Sigmoid colon (tissue), 7 donors: ENCODE data around the gene FOXP1. TPM values are rescaled to one million over a fixed set of nuclear protein-coding genes. Genes with fewer than 3 reads are reported as not detected.
A peak's percentile ranks its signal among the peaks of the same experiment; 100 is the strongest.

Source experiments
- DNase-seq: peaks from one replicate; pipeline ENCODE4 v3.0.0-alpha.2; 2019
- H3K27ac ChIP-seq, 4 donors: fragments of 200-600 bp; sonication (generic); one replicate each; pipeline ENCODE4 v1.5.1; 2016 to 2019; ENCODE audit warnings: mild to moderate bottlenecking in 1 of 4
- H3K27me3 ChIP-seq, 3 donors: fragments of 200-600 bp; sonication (generic); one replicate each; pipeline ENCODE4 v1.5.1; 2019; ENCODE audit warnings: mild to moderate bottlenecking in 1 of 3
- H3K36me3 ChIP-seq, 4 donors: fragments of 200-600 bp; sonication (generic); one replicate each; pipeline ENCODE4 v1.5.1; 2016 to 2019
- H3K4me1 ChIP-seq, 4 donors: fragments of 200-600 bp; sonication (generic); one replicate each; pipeline ENCODE4 v1.5.1; 2017 to 2019
- H3K4me3 ChIP-seq, 4 donors: fragments of 200-600 bp; sonication (generic); one replicate each; pipeline ENCODE4 v1.5.1; 2017 to 2019; ENCODE audit warnings: mild to moderate bottlenecking in 2 of 4, moderate library complexity in 1 of 4
- H3K9me3 ChIP-seq, 4 donors: fragments of 200-600 bp in 3 of 4; sonication (generic) in 3 of 4; one replicate each; pipeline versions ENCODE4 v1.5.1 to v1.6.1; 2013 to 2019
- EP300 ChIP-seq, 4 donors: sonication (generic); formaldehyde crosslinking; IDR thresholded peaks; one replicate each; pipeline ENCODE4 v1.6.1; 2017; ENCODE audit warnings: antibody characterized with exemption in 4 of 4
- POLR2A ChIP-seq, 2 donors: fragments of 450-650 bp; IDR thresholded peaks; one replicate each; pipeline ENCODE4 v1.6.1; 2016; ENCODE audit warnings: antibody characterized with exemption in 2 of 2, mild to moderate bottlenecking in 2 of 2, moderate library complexity in 2 of 2
- POLR2AphosphoS5 ChIP-seq, 4 donors: sonication (generic); formaldehyde crosslinking; IDR thresholded peaks; one replicate each; pipeline ENCODE4 v1.6.1; 2017; ENCODE audit warnings: antibody characterized with exemption in 4 of 4
- WGBS, 2 donors: extraction: QIAGEN DNeasy Blood & Tissue Kit; methylation state at CpG; one replicate each; pipeline ENCODE4 v1.1.7; 2013; 5-methylcytosine and 5-hydroxymethylcytosine counted together
- intact Hi-C: fragments of 100-400 bp; cut with DNase I; formaldehyde crosslinking; loops from one replicate; pipeline ENCODE4 v1.15.1; 2023
- polyA plus RNA-seq, 3 donors: library from polyadenylated mRNA; stranded (reverse); fragments of 200-250 nt; gene quantifications; one replicate each; pipeline ENCODE4 v1.2.3, GENCODE V29; 2013
- total RNA-seq, 4 donors: library from RNA; depleted of rRNA; stranded (reverse); fragments of >200 nt; gene quantifications; one replicate each; pipeline ENCODE4 v1.1.0, GENCODE V29; 2016
- TF ChIP-seq, protein P1 (sequence below), 4 experiments: fragments of 450-650 bp in 3 of 4; fragments of 200-600 bp in 1 of 4; IDR thresholded peaks; one replicate each; pipeline ENCODE4 v1.5.1; 2016 to 2019; ENCODE audit warnings: antibody characterized with exemption in 4 of 4, mild to moderate bottlenecking in 3 of 4, moderate library complexity in 2 of 4
- donor health status: healthy with polysubstance abuse.
- donor health status: Bipolar disorder and iron deficiency.
- donor health status: healthy.

The FOXP1 gene
- total and polyA plus RNA-seq, 7 donors = 13.8 to 232 (median 139) TPM

DNA sequence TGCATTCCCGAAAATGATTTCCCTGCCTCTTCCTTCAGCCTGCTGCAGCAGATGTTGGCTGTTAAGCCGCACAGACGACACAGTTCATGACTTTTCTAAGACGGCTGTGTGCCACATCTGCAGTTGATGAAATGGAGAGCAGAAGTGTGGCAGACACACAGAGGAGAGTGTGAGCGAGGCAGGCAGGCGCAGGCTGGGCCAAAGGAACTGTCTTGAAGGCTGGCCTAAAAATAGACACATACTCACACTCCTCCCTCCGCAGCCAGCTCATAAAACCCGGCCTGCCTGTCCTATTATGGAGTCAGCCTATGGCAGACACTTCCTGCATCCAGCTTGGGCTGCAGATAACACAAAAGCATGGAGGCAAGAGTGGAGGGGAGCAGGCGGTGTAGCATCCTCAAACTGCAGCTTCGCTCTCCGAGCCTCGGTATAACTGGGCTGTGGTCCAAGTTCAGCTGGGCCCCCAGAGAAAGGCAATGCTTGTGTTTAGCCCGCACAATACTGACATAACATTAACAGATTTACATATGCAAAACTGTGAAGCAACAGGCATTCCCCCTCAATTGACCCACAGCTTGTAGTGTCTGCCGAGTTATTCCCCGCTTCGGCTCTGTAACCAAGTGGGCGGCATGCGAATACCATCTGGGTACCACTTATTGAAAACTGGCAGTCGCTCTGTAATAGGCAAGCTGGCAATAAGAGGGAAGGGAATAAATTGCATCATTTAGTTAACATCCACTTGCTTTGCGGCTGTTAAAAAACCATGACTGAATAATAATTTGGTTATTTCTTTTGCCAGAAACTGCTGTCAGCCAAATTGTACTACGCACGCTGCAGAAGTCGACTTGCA lies 40.8 kb downstream of the FOXP1 start:
- peak; percentile 96 for DNase-seq
- Histone ChIP-seq H3K4me3 (peak overlapping the region in 3 of 4 donors; percentile 27 to 40 (median 30)), H3K27ac (peak overlapping the region; percentile 78 to 92 (median 80)), H3K4me1 (peaks cover 0 to 43% (median 32%) of the 10 kb centered on the region in 4 donors), H3K9me3 (no peaks in the 10 kb centered on the region), H3K27me3 (no peaks in the 10 kb centered on the region), H3K36me3 (no peaks in the 10 kb centered on the region)
- TF ChIP-seq EP300 (IDR thresholded peaks at IDR 0.05) (peak in 1 of 4 donors; percentile 43), POLR2AphosphoS5 (IDR thresholded peaks at IDR 0.05) (peak; percentile 54 to 82 (median 71)), POLR2A (IDR thresholded peaks at IDR 0.05) (peak in 1 of 2 donors; percentile 25)
- TF ChIP-seq, protein P1, sequence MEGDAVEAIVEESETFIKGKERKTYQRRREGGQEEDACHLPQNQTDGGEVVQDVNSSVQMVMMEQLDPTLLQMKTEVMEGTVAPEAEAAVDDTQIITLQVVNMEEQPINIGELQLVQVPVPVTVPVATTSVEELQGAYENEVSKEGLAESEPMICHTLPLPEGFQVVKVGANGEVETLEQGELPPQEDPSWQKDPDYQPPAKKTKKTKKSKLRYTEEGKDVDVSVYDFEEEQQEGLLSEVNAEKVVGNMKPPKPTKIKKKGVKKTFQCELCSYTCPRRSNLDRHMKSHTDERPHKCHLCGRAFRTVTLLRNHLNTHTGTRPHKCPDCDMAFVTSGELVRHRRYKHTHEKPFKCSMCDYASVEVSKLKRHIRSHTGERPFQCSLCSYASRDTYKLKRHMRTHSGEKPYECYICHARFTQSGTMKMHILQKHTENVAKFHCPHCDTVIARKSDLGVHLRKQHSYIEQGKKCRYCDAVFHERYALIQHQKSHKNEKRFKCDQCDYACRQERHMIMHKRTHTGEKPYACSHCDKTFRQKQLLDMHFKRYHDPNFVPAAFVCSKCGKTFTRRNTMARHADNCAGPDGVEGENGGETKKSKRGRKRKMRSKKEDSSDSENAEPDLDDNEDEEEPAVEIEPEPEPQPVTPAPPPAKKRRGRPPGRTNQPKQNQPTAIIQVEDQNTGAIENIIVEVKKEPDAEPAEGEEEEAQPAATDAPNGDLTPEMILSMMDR (IDR thresholded peaks at IDR 0.05) = no peak
- 37 to 40% methylated on average over 23 of the region's 23 CpGs for WGBS, 2 donors
- intact Hi-C loops = loop anchor here (5.0 kb wide), 1 partner anchor 40 kb away; the partner anchor contains the start of gene FOXP1

DNA sequence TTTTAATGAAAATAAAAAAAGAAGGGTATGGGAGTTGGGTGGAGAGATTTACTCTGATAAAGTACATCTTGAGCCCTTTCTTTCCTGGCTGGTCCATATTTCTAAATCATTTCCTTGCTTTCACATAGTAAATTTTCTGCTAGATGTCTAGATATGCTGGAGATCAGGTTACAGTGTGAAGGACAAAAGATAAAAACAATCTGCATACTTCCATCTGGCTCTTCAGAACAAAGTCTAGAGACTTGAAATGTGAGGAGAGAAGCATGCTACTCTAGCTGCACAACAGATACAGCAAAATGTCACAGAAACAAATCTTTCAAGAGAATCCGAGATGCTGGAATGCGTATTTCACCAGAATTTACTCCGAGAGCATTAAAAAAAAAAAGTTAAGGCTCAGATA lies 42.2 kb downstream of the FOXP1 start:
- no peak overlapping the region for H3K4me3 ChIP-seq
- peaks cover 0 to 52% (median 46%) of the 10 kb centered on the region in 4 donors for H3K4me1 ChIP-seq
- H3K27ac ChIP-seq = peak overlapping the region; percentile 78 to 92 (median 80)
- H3K36me3 ChIP-seq = no peaks in the 10 kb centered on the region
- no peak for DNase-seq
- 87 to 91% methylated on average over 3 of the region's 3 CpGs for WGBS, 2 donors
- H3K9me3 ChIP-seq = no peaks in the 10 kb centered on the region
- intact Hi-C loops = loop anchor here (5.0 kb wide), 1 partner anchor 41 kb away; the partner anchor contains the start of gene FOXP1
- TF ChIP-seq POLR2A (IDR thresholded peaks at IDR 0.05) (no peak), EP300 (IDR thresholded peaks at IDR 0.05) (no peak), POLR2AphosphoS5 (IDR thresholded peaks at IDR 0.05) (no peak)
- TF ChIP-seq, protein P1 (IDR thresholded peaks at IDR 0.05) = no peak
- H3K27me3 ChIP-seq = no peaks in the 10 kb centered on the region

DNA sequence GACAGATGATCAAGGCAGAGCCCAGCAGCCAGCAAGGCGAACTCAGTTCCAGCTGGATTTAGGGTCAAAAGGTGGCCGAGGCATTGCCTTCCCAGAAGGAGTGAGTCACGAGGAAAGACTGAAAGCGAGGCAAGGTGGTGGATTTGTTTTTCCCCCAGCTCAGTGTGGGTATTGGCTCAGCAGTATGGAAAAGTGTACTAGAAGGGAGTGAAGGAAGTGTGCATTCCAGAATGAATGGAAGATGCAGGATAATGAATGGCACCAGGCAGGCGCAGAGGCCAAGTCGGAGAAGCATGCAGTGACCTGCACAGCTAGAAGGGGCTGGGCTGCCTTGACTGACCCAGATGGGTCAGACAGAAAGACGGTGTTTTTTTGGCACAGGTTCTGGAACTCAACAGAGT lies 46.3 kb downstream of the FOXP1 start:
- H3K36me3 ChIP-seq = no peaks in the 10 kb centered on the region
- no peak for DNase-seq
- H3K4me1 ChIP-seq = peaks cover 0 to 47% (median 39%) of the 10 kb centered on the region in 4 donors
- 87 to 90% methylated on average over 7 of the region's 7 CpGs for WGBS, 2 donors
- no peaks in the 10 kb centered on the region for H3K9me3 ChIP-seq
- no peak for TF ChIP-seq POLR2A (IDR thresholded peaks at IDR 0.05)
- TF ChIP-seq, protein P1 (IDR thresholded peaks at IDR 0.05) = no peak
- no peak for TF ChIP-seq EP300 (IDR thresholded peaks at IDR 0.05)
- no peak for TF ChIP-seq POLR2AphosphoS5 (IDR thresholded peaks at IDR 0.05)
- intact Hi-C loops = loop anchor here (1.0 kb wide), 1 partner anchor 105 kb away; no protein-coding TSS in a partner anchor
- H3K4me3 ChIP-seq = no peak overlapping the region
- no peaks in the 10 kb centered on the region for H3K27me3 ChIP-seq
- H3K27ac ChIP-seq = peak overlapping the region in 3 of 4 donors; percentile 21 to 65 (median 64)

DNA sequence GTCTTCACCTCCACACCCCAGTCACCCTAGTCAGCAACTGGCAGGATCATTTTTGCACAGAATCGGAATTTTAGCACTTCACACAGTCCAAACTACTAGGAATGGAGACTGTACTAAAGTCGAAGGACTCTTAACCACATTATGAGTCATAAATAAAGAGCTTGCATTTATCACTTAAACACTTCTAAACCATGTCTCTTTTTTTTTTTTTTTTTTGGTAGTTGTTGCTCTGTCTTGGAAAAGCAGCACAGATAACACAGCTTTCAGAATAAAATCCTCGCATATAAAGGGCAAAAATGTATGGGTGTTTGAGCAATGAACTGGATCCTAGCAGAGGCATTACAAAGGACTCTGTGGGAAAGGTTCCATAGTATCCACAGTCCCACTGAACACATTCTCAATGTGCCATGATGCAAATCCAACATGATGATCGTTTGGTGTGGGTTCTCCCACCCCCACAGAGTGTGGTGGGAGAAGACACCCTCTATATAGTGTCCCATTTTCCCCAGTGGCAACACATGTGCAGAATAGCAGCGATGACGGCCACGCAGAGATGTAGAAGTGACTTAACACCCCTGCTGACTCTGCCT lies 47.1 kb downstream of the FOXP1 start:
- intact Hi-C loops = no loop called here
- no peak for DNase-seq
- H3K4me3 ChIP-seq = no peak overlapping the region
- no peaks in the 10 kb centered on the region for H3K9me3 ChIP-seq
- TF ChIP-seq POLR2A (IDR thresholded peaks at IDR 0.05) (no peak), EP300 (IDR thresholded peaks at IDR 0.05) (no peak), POLR2AphosphoS5 (IDR thresholded peaks at IDR 0.05) (no peak)
- TF ChIP-seq, protein P1 (IDR thresholded peaks at IDR 0.05) = no peak
- H3K27ac ChIP-seq = peak overlapping the region in 2 of 4 donors; percentile 64 to 65
- H3K4me1 ChIP-seq = peaks cover 0 to 42% (median 31%) of the 10 kb centered on the region in 4 donors
- WGBS, 2 donors = 80 to 89% methylated on average over 7 of the region's 7 CpGs
- H3K27me3 ChIP-seq = no peaks in the 10 kb centered on the region
- H3K36me3 ChIP-seq = no peaks in the 10 kb centered on the region
